ENCODE results near the gene CDH13. TPM values are rescaled to one million over a fixed set of nuclear protein-coding genes. Genes with fewer than 3 reads are reported as not detected.
A peak's percentile ranks its signal among the peaks of the same experiment; 100 is the strongest.

CDH13 gene
- total RNA-seq, 4 donors from 2014 or later = 3.1 to 13.5 (median 8.9) TPM

GRCh38 chr16:83279251-83279650 lies 652.5 kb downstream of the CDH13 start:
- Histone ChIP-seq H3K27me3 (no peaks in the 10 kb centered on the region), H3K27ac (replicated peaks in 1 of 4) (no peak overlapping the region), H3K36me3 (no peaks in the 10 kb centered on the region), H3K4me1 (no peaks in the 10 kb centered on the region), H3K9me3 (no peaks in the 10 kb centered on the region), H3K4me3 (no peak overlapping the region)
- peak; percentile 50 for DNase-seq (ENCODE audit: extremely low spot score)
- intact Hi-C loops (cut with DNase I) = no loop called here
- WGBS = 86% methylated on average over 9 of the region's 9 CpGs
- TF ChIP-seq EP300 (IDR thresholded peaks at IDR 0.05) (no peak), POLR2A (IDR thresholded peaks at IDR 0.05; ENCODE audit: low read depth) (no peak), POLR2AphosphoS5 (IDR thresholded peaks at IDR 0.05) (no peak)
- TF ChIP-seq, protein P1, sequence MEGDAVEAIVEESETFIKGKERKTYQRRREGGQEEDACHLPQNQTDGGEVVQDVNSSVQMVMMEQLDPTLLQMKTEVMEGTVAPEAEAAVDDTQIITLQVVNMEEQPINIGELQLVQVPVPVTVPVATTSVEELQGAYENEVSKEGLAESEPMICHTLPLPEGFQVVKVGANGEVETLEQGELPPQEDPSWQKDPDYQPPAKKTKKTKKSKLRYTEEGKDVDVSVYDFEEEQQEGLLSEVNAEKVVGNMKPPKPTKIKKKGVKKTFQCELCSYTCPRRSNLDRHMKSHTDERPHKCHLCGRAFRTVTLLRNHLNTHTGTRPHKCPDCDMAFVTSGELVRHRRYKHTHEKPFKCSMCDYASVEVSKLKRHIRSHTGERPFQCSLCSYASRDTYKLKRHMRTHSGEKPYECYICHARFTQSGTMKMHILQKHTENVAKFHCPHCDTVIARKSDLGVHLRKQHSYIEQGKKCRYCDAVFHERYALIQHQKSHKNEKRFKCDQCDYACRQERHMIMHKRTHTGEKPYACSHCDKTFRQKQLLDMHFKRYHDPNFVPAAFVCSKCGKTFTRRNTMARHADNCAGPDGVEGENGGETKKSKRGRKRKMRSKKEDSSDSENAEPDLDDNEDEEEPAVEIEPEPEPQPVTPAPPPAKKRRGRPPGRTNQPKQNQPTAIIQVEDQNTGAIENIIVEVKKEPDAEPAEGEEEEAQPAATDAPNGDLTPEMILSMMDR (IDR thresholded peaks at IDR 0.05) = no peak

GRCh38 chr16:83285921-83286320 lies 659.2 kb downstream of the CDH13 start:
- H3K9me3 ChIP-seq = no peaks in the 10 kb centered on the region
- no peak for TF ChIP-seq POLR2AphosphoS5 (IDR thresholded peaks at IDR 0.05)
- DNase-seq (ENCODE audit: extremely low spot score) = peak; percentile 74
- no peaks in the 10 kb centered on the region for H3K36me3 ChIP-seq
- WGBS = 83% methylated on average over 6 of the region's 6 CpGs
- H3K4me1 ChIP-seq = no peaks in the 10 kb centered on the region
- intact Hi-C loops (cut with DNase I) = no loop called here
- H3K27ac ChIP-seq (replicated peaks in 1 of 4) = no peak overlapping the region
- no peaks in the 10 kb centered on the region for H3K27me3 ChIP-seq
- no peak overlapping the region for H3K4me3 ChIP-seq

DNA sequence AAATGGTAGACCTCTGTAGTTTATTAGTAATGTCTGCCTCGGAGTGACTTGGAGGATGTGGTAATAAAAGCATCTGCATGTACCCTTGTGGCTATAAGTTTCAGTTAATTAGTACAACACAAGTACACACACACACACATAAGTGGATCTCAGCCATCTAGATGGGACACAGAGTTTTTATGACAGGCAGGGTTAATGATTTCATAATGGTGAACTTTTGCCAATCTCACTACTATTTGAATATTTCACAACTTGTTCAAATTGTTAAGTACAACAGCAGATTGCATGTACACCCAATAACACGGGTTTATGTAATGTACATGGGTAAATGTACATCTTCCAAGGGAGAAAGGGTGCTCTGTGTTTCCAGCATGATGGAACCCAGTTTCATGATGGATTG lies 669.7 kb downstream of the CDH13 start:
- H3K27ac ChIP-seq (replicated peaks in 1 of 4) = no peak overlapping the region
- no peak overlapping the region for H3K4me3 ChIP-seq
- no peak for DNase-seq (ENCODE audit: extremely low spot score)
- TF ChIP-seq POLR2A (IDR thresholded peaks at IDR 0.05; ENCODE audit: low read depth) = no peak
- no peaks in the 10 kb centered on the region for H3K36me3 ChIP-seq
- peaks cover 0 to 6% (median 2%) of the 10 kb centered on the region in 4 donors for H3K4me1 ChIP-seq
- no peaks in the 10 kb centered on the region for H3K27me3 ChIP-seq
- H3K9me3 ChIP-seq = no peaks in the 10 kb centered on the region
- WGBS = 82% methylated on average over 2 of the region's 2 CpGs
- intact Hi-C loops (cut with DNase I) = no loop called here

GRCh38 chr16:83298541-83298940 lies 671.8 kb downstream of the CDH13 start:
- TF ChIP-seq, protein P1 (IDR thresholded peaks at IDR 0.05) = no peak
- TF ChIP-seq EP300 (IDR thresholded peaks at IDR 0.05) (no peak), POLR2A (IDR thresholded peaks at IDR 0.05; ENCODE audit: low read depth) (no peak), POLR2AphosphoS5 (IDR thresholded peaks at IDR 0.05) (no peak)
- no peaks in the 10 kb centered on the region for H3K36me3 ChIP-seq
- no peak overlapping the region for H3K27ac ChIP-seq (replicated peaks in 1 of 4)
- H3K4me1 ChIP-seq = peaks cover 7 to 16% (median 11%) of the 10 kb centered on the region in 4 donors
- no peak overlapping the region for H3K4me3 ChIP-seq
- intact Hi-C loops (cut with DNase I) = no loop called here
- no peak for DNase-seq (ENCODE audit: extremely low spot score)
- no peaks in the 10 kb centered on the region for H3K9me3 ChIP-seq
- H3K27me3 ChIP-seq = no peaks in the 10 kb centered on the region

GRCh38 chr16:83300326-83300725 lies 673.6 kb downstream of the CDH13 start:
- Histone ChIP-seq H3K27ac (replicated peaks in 1 of 4) (no peak overlapping the region), H3K9me3 (no peaks in the 10 kb centered on the region), H3K4me1 (peaks cover 7 to 16% (median 11%) of the 10 kb centered on the region in 4 donors), H3K27me3 (no peaks in the 10 kb centered on the region), H3K36me3 (no peaks in the 10 kb centered on the region), H3K4me3 (no peak overlapping the region)
- intact Hi-C loops (cut with DNase I) = no loop called here
- no peak for DNase-seq (ENCODE audit: extremely low spot score)
- WGBS = 32% methylated on average over 3 of the region's 3 CpGs
- TF ChIP-seq EP300 (IDR thresholded peaks at IDR 0.05) (no peak), POLR2AphosphoS5 (IDR thresholded peaks at IDR 0.05) (no peak), POLR2A (IDR thresholded peaks at IDR 0.05; ENCODE audit: low read depth) (no peak)
- TF ChIP-seq, protein P1 (IDR thresholded peaks at IDR 0.05) = no peak

- TF ChIP-seq POLR2A (IDR thresholded peaks at IDR 0.05; ENCODE audit: low read depth) (no peak), EP300 (IDR thresholded peaks at IDR 0.05) (no peak), POLR2AphosphoS5 (IDR thresholded peaks at IDR 0.05) (no peak)
- TF ChIP-seq, protein P1 (IDR thresholded peaks at IDR 0.05) = no peak
- no peak overlapping the region for H3K4me3 ChIP-seq
- H3K27ac ChIP-seq (replicated peaks in 1 of 4) = no peak overlapping the region
- 33% methylated on average over 4 of the region's 4 CpGs for WGBS
- peaks cover 7 to 16% (median 11%) of the 10 kb centered on the region in 4 donors for H3K4me1 ChIP-seq
- H3K27me3 ChIP-seq = no peaks in the 10 kb centered on the region
- no peaks in the 10 kb centered on the region for H3K9me3 ChIP-seq
- DNase-seq (ENCODE audit: extremely low spot score) = no peak
- intact Hi-C loops (cut with DNase I) = no loop called here
- H3K36me3 ChIP-seq = no peaks in the 10 kb centered on the region
Measured at GRCh38 chr16:83301971-83302370, 675.2 kb downstream of the CDH13 start.

Measured in esophagus muscularis mucosa (tissue), 4 donors.